DMS 273 (cell line): Measurements from ENCODE around the gene GREB1.

Experiments used
- DNase-seq: peaks from one replicate; lab custom pipeline; 2025; ENCODE audit not compliant: unreplicated experiment; lab: John Stamatoyannopoulos, UW

The GREB1 gene

GRCh38 chr2:11509657-11510360 is 24.0 kb upstream of the GREB1 start:
- no peak for DNase-seq

- no peak for DNase-seq
Measured at GRCh38 chr2:11512431-11512830, 21.4 kb upstream of the GREB1 start.

GRCh38 chr2:11513319-11513718 is 20.5 kb upstream of the GREB1 start:
- no peak for DNase-seq

GRCh38 chr2:11514081-11514730 is 19.6 kb upstream of the GREB1 start:
- no peak for DNase-seq

GRCh38 chr2:11514904-11515303 is 18.9 kb upstream of the GREB1 start:
- DNase-seq, result no peak

- peak; percentile 28 for DNase-seq
Measured at GRCh38 chr2:11515490-11515981, 18.3 kb upstream of the GREB1 start.

GRCh38 chr2:11516984-11517648 is 16.7 kb upstream of the GREB1 start:
- DNase-seq, result no peak

GRCh38 chr2:11517906-11518305 is 15.9 kb upstream of the GREB1 start:
- DNase-seq, result no peak

GRCh38 chr2:11520092-11520693 is 13.7 kb upstream of the GREB1 start:
- DNase-seq, result no peak

GRCh38 chr2:11521775-11522174 is 12.1 kb upstream of the GREB1 start:
- no peak for DNase-seq

- no peak for DNase-seq
Measured at GRCh38 chr2:11524470-11524869, 9.4 kb upstream of the GREB1 start.

- DNase-seq, result no peak
Measured at GRCh38 chr2:11525762-11526161, 8.1 kb upstream of the GREB1 start.

GRCh38 chr2:11527001-11527400 is 6.8 kb upstream of the GREB1 start:
- no peak for DNase-seq

- no peak for DNase-seq
Measured at GRCh38 chr2:11528228-11528627, 5.6 kb upstream of the GREB1 start.

- DNase-seq, result peak; percentile 80
Measured at GRCh38 chr2:11530864-11531465, 2.9 kb upstream of the GREB1 start.

GRCh38 chr2:11532416-11533055 is 1.3 kb upstream of the GREB1 start:
- no peak for DNase-seq

- DNase-seq, result no peak
Measured at GRCh38 chr2:11534071-11534745, 363 bp downstream of the GREB1 start.

- peak; percentile 6 for DNase-seq
Measured at GRCh38 chr2:11534746-11535484, 1.1 kb downstream of the GREB1 start.

GRCh38 chr2:11535899-11536344 is 2.1 kb downstream of the GREB1 start:
- no peak for DNase-seq
